HEK293 (cell line): ENCODE results near the gene MRPL34.
A peak's percentile ranks its signal among the peaks of the same experiment; 100 is the strongest.

ENCODE experiments used
- FEZF1 ChIP-seq: fragments of 450-650 bp; formaldehyde crosslinking; IDR thresholded peaks from 2 replicates; pipeline ENCODE4 v1.5.1; 2016; ENCODE audit warnings: missing biosample characterization, missing genetic modification characterization
- PRDM10 ChIP-seq: fragments of 450-650 bp; formaldehyde crosslinking; IDR thresholded peaks from 2 replicates; pipeline ENCODE4 v1.5.1; 2016; ENCODE audit warnings: missing biosample characterization, missing genetic modification characterization
- WT1 ChIP-seq: fragments of 450-650 bp; formaldehyde crosslinking; IDR thresholded peaks from 2 replicates; pipeline ENCODE4 v1.5.1; 2016; ENCODE audit warnings: missing biosample characterization, missing genetic modification characterization
- YY1 ChIP-seq: fragments of 450-650 bp; formaldehyde crosslinking; IDR thresholded peaks from 2 replicates; pipeline ENCODE4 v1.5.1; 2018; ENCODE audit warnings: missing biosample characterization, missing genetic modification characterization
- ZBTB21 ChIP-seq: fragments of 450-650 bp; formaldehyde crosslinking; IDR thresholded peaks from 2 replicates; pipeline ENCODE4 v1.5.1; 2017; ENCODE audit warnings: missing biosample characterization, missing genetic modification characterization
- ZBTB26 ChIP-seq: fragments of 450-650 bp; formaldehyde crosslinking; optimal IDR thresholded peaks from 2 replicates; pipeline ENCODE3; 2016; ENCODE audit warnings: missing biosample characterization, mild to moderate bottlenecking, missing genetic modification characterization
- ZEB2 ChIP-seq: fragments of 450-650 bp; formaldehyde crosslinking; IDR thresholded peaks from 2 replicates; pipeline ENCODE4 v1.5.1; 2016; ENCODE audit warnings: missing biosample characterization, missing genetic modification characterization
- ZNF10 ChIP-seq: fragments of 450-650 bp; formaldehyde crosslinking; IDR thresholded peaks from 2 replicates; pipeline ENCODE4 v1.5.1; 2017; ENCODE audit warnings: missing biosample characterization, missing genetic modification characterization
- ZNF239 ChIP-seq: fragments of 450-650 bp; formaldehyde crosslinking; IDR thresholded peaks from 2 replicates; pipeline ENCODE4 v1.5.1; 2016; ENCODE audit warnings: missing biosample characterization, missing genetic modification characterization
- ZNF280C ChIP-seq: fragments of 450-650 bp; formaldehyde crosslinking; IDR thresholded peaks from 2 replicates; pipeline ENCODE4 v1.5.1; 2016; ENCODE audit warnings: missing biosample characterization, missing genetic modification characterization
- ZNF324 ChIP-seq: fragments of 450-650 bp; formaldehyde crosslinking; IDR thresholded peaks from 2 replicates; pipeline ENCODE4 v1.5.1; 2016; ENCODE audit warnings: missing biosample characterization, missing genetic modification characterization
- ZNF341 ChIP-seq: fragments of 450-650 bp; formaldehyde crosslinking; IDR thresholded peaks from 2 replicates; pipeline ENCODE4; 2016; ENCODE audit warnings: low read depth, missing biosample characterization, missing genetic modification characterization
- ZNF501 ChIP-seq: fragments of 450-650 bp; formaldehyde crosslinking; IDR thresholded peaks from 2 replicates; pipeline ENCODE4 v1.5.1; 2016; ENCODE audit warnings: missing biosample characterization, missing genetic modification characterization
- ZNF529 ChIP-seq: fragments of 450-650 bp; formaldehyde crosslinking; IDR thresholded peaks from 2 replicates; pipeline ENCODE4 v1.5.1; 2017; ENCODE audit warnings: missing genetic modification characterization, missing biosample characterization; ENCODE audit not compliant: insufficient replicate concordance
- ZNF596 ChIP-seq: fragments of 450-650 bp; IDR thresholded peaks from 2 replicates; pipeline ENCODE4 v1.5.0; 2018; ENCODE audit warnings: missing biosample characterization, mild to moderate bottlenecking, missing genetic modification characterization, moderate library complexity
- ZNF610 ChIP-seq: fragments of 450-650 bp; formaldehyde crosslinking; IDR thresholded peaks from 2 replicates; pipeline ENCODE4 v1.5.1; 2016; ENCODE audit warnings: missing biosample characterization, missing genetic modification characterization, borderline replicate concordance
- ZNF621 ChIP-seq: fragments of 450-650 bp; formaldehyde crosslinking; IDR thresholded peaks from 2 replicates; pipeline ENCODE4 v1.5.1; 2017; ENCODE audit warnings: missing biosample characterization, missing genetic modification characterization
- ZNF660 ChIP-seq: fragments of 450-650 bp; IDR thresholded peaks from 2 replicates; pipeline ENCODE4 v1.5.1; 2018; ENCODE audit warnings: missing biosample characterization, mild to moderate bottlenecking, missing genetic modification characterization
- ZSCAN16 ChIP-seq: fragments of 450-650 bp; formaldehyde crosslinking; IDR thresholded peaks from 2 replicates; pipeline ENCODE4 v1.5.1; 2016; ENCODE audit warnings: missing biosample characterization, missing genetic modification characterization
- ZSCAN23 ChIP-seq: fragments of 450-650 bp; formaldehyde crosslinking; IDR thresholded peaks from 2 replicates; pipeline ENCODE4 v1.5.1; 2016; ENCODE audit warnings: missing biosample characterization, missing genetic modification characterization
- TF ChIP-seq, protein P1 (sequence below): fragments of 450-650 bp; formaldehyde crosslinking; conservative IDR thresholded peaks from 2 replicates; pipeline ENCODE4 v1.5.1; 2016; ENCODE audit warnings: low read depth, missing biosample characterization, missing genetic modification characterization
- TF ChIP-seq, protein P2 (sequence below): fragments of 450-650 bp; formaldehyde crosslinking; IDR thresholded peaks from 2 replicates; pipeline ENCODE4 v1.5.1; 2016; ENCODE audit warnings: missing biosample characterization, missing genetic modification characterization
- TF ChIP-seq, protein P3 (sequence below): fragments of 450-650 bp; formaldehyde crosslinking; IDR thresholded peaks from 2 replicates; pipeline ENCODE4 v1.5.1; 2016; ENCODE audit warnings: missing biosample characterization, missing genetic modification characterization

MRPL34 gene

GRCh38 chr19:17305517-17306284 is at the start of gene MRPL34 (continued):
- TF ChIP-seq, protein P1, sequence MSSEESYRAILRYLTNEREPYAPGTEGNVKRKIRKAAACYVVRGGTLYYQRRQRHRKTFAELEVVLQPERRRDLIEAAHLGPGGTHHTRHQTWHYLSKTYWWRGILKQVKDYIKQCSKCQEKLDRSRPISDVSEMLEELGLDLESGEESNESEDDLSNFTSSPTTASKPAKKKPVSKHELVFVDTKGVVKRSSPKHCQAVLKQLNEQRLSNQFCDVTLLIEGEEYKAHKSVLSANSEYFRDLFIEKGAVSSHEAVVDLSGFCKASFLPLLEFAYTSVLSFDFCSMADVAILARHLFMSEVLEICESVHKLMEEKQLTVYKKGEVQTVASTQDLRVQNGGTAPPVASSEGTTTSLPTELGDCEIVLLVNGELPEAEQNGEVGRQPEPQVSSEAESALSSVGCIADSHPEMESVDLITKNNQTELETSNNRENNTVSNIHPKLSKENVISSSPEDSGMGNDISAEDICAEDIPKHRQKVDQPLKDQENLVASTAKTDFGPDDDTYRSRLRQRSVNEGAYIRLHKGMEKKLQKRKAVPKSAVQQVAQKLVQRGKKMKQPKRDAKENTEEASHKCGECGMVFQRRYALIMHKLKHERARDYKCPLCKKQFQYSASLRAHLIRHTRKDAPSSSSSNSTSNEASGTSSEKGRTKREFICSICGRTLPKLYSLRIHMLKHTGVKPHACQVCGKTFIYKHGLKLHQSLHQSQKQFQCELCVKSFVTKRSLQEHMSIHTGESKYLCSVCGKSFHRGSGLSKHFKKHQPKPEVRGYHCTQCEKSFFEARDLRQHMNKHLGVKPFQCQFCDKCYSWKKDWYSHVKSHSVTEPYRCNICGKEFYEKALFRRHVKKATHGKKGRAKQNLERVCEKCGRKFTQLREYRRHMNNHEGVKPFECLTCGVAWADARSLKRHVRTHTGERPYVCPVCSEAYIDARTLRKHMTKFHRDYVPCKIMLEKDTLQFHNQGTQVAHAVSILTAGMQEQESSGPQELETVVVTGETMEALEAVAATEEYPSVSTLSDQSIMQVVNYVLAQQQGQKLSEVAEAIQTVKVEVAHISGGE (tag by site-specific recombination) = peak; percentile 56
- TF ChIP-seq ZNF610 (tag by site-specific recombination) (peak; percentile 34; the same call in 1 of the 2 replicates), YY1 (peak; percentile 42), ZNF10 (tag by site-specific recombination) (no peak), ZNF280C (no peak), ZSCAN16 (tag by site-specific recombination) (no peak), ZEB2 (tag by site-specific recombination) (peak; percentile 99), ZNF621 (tag by site-specific recombination) (no peak), ZNF324 (tag by site-specific recombination) (0 out of 2 replicates have a peak, but pooled peaks have one; percentile 1), ZNF501 (peak; percentile 66; the same call in 1 of the 2 replicates), ZBTB26 (tag by site-specific recombination) (peak; percentile 65), WT1 (tag by site-specific recombination) (0 out of 2 replicates have a peak, but pooled peaks have one; percentile 5), ZNF341 (tag by site-specific recombination) (peak; percentile 53), FEZF1 (peak; percentile 87), PRDM10 (peak; percentile 83), ZNF596 (tag by site-specific recombination) (peak; percentile 45; the same call in 1 of the 2 replicates), ZNF529 (tag by site-specific recombination) (no peak), ZSCAN23 (tag by site-specific recombination) (no peak), ZBTB21 (tag by site-specific recombination) (peak; percentile 47; the same call in 1 of the 2 replicates), ZNF239 (tag by site-specific recombination) (no peak), ZNF660 (tag by site-specific recombination) (peak; percentile 59; the same call in 1 of the 2 replicates)
- TF ChIP-seq, protein P2, sequence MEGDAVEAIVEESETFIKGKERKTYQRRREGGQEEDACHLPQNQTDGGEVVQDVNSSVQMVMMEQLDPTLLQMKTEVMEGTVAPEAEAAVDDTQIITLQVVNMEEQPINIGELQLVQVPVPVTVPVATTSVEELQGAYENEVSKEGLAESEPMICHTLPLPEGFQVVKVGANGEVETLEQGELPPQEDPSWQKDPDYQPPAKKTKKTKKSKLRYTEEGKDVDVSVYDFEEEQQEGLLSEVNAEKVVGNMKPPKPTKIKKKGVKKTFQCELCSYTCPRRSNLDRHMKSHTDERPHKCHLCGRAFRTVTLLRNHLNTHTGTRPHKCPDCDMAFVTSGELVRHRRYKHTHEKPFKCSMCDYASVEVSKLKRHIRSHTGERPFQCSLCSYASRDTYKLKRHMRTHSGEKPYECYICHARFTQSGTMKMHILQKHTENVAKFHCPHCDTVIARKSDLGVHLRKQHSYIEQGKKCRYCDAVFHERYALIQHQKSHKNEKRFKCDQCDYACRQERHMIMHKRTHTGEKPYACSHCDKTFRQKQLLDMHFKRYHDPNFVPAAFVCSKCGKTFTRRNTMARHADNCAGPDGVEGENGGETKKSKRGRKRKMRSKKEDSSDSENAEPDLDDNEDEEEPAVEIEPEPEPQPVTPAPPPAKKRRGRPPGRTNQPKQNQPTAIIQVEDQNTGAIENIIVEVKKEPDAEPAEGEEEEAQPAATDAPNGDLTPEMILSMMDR = peak; percentile 100
- TF ChIP-seq, protein P3, sequence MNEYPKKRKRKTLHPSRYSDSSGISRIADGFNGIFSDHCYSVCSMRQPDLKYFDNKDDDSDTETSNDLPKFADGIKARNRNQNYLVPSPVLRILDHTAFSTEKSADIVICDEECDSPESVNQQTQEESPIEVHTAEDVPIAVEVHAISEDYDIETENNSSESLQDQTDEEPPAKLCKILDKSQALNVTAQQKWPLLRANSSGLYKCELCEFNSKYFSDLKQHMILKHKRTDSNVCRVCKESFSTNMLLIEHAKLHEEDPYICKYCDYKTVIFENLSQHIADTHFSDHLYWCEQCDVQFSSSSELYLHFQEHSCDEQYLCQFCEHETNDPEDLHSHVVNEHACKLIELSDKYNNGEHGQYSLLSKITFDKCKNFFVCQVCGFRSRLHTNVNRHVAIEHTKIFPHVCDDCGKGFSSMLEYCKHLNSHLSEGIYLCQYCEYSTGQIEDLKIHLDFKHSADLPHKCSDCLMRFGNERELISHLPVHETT (tag by site-specific recombination) = 0 out of 2 replicates have a peak, but pooled peaks have one; percentile 12
